ENCODE measurements around the gene CCDC177.

The CCDC177 gene

DNA sequence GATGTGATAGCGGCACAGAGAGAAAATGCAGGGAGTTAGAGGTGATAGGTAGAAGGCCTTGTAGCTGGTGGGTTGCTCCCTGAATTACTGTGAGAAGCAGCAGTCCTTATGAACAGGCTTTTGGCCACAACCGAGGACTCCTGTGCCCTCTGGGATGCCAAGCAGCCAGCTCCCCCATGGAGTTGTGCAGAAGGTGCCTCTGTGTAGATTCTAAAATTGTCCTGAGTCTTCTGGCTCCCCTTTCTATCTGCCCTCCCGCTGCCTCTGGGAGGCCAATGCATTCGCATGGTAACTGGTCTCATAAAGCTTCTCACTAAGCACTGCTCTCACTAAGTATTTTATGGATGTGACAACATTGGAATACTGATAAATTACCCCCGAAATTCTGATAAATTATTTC is 20.7 kb upstream of the CCDC177 start:
- no peak overlapping the region for H3K4me3 ChIP-seq (ENCODE audit: low read depth, low read length)
- no peak for DNase-seq (ENCODE audit: low read depth)
- TF ChIP-seq, protein P1, sequence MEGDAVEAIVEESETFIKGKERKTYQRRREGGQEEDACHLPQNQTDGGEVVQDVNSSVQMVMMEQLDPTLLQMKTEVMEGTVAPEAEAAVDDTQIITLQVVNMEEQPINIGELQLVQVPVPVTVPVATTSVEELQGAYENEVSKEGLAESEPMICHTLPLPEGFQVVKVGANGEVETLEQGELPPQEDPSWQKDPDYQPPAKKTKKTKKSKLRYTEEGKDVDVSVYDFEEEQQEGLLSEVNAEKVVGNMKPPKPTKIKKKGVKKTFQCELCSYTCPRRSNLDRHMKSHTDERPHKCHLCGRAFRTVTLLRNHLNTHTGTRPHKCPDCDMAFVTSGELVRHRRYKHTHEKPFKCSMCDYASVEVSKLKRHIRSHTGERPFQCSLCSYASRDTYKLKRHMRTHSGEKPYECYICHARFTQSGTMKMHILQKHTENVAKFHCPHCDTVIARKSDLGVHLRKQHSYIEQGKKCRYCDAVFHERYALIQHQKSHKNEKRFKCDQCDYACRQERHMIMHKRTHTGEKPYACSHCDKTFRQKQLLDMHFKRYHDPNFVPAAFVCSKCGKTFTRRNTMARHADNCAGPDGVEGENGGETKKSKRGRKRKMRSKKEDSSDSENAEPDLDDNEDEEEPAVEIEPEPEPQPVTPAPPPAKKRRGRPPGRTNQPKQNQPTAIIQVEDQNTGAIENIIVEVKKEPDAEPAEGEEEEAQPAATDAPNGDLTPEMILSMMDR (IDR thresholded peaks at IDR 0.05; ENCODE audit: low read depth, low read length, missing control alignments) = no peak

DNA sequence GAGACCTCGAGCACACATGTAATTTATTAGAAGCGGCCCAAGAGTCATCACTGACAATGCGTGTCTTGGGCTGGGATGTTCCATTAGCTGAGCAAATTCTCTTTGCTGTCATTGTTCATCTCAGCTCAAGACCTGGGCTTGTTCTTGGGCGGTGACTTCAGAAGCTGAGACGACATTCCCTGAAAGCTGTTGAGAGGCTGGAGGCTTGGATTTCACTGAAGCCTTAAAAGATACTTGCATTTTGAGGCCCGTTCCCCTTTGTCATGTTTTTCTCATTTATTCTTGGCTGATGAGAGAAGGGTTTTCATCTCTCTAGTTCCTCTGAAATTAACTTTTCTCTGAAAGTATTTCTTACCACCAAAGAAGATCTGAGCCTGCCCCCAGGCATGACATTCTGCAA is 20.2 kb upstream of the CCDC177 start:
- DNase-seq (ENCODE audit: low read depth) = no peak
- TF ChIP-seq, protein P1 (IDR thresholded peaks at IDR 0.05; ENCODE audit: low read depth, low read length, missing control alignments) = no peak
- no peak overlapping the region for H3K4me3 ChIP-seq (ENCODE audit: low read depth, low read length)

DNA sequence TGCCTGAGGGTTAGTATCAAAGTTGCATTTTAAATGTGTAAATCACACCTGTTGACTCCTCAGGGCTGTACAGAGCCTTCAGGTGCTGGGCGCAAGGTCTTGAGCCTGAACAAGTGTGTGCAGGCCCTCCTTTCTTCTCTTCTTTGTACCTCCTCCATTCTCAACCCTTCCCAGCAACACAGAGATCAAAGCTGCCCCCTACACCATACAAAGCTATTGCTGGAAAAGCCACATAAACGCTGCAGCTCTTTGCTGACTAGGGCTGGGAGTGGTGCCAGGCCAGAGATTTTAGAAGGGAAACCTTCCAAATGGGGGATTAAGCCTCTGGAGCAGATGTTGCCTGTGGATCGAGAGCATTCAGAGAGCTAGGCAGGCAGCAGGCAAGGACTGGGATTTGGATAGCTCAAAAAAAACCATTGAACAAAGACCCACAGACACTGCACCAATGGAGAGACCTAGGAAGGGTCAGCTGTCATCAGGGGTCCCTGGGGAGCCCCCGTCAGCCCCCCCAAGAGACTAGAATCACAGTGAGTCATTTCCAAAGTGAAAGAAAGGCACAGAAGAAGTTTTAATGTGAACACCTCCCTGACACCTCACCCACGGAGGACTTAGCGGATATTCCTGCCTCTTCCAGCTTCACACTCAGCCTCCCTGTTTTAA is 18.5 kb upstream of the CCDC177 start:
- TF ChIP-seq, protein P1 (IDR thresholded peaks at IDR 0.05; ENCODE audit: low read depth, low read length, missing control alignments) = no peak
- H3K4me3 ChIP-seq (ENCODE audit: low read depth, low read length) = no peak overlapping the region
- DNase-seq (ENCODE audit: low read depth) = no peak

DNA sequence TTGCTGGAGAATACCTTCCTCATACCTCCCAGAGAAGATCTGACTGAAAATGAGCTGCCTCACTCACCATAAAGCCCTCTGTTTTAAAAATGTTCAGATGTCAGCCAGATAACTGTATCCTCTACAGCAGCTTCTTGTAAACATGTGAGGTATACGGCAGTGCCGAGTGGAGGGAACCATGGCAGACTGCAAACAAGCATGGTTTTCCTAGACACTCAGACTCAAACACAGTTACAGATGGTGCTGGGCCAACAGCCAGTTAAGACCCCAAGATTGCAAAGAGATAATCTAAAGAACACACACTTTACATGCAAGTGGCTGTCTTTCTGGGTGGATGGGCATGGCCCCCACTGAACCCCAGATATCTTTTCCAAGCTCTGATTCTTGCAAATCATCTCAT is 16.6 kb upstream of the CCDC177 start:
- DNase-seq (ENCODE audit: low read depth) = no peak
- TF ChIP-seq, protein P1 (IDR thresholded peaks at IDR 0.05; ENCODE audit: low read depth, low read length, missing control alignments) = no peak
- no peak overlapping the region for H3K4me3 ChIP-seq (ENCODE audit: low read depth, low read length)

DNA sequence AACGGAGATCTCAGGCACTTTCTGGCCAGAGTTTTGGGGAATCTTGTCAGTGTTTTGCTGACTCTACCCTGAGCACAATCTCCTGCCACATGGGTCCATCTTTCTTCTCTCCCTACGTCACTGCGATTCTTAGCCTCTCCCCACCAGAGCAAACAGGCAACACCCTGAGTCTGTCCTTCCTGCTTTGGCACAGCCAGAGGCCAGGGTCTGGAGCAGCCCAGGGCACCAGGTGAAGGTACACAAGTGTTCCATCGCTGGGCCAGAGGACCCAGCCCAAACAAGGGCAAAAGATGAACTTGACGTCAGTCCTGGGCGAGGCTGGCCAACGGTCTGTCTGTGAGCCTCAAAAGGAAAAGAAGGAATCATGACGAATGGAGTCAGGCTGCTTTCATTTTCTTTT is 12.7 kb upstream of the CCDC177 start:
- H3K4me3 ChIP-seq (ENCODE audit: low read depth, low read length) = no peak overlapping the region
- DNase-seq (ENCODE audit: low read depth) = no peak
- TF ChIP-seq, protein P1 (IDR thresholded peaks at IDR 0.05; ENCODE audit: low read depth, low read length, missing control alignments) = no peak

DNA sequence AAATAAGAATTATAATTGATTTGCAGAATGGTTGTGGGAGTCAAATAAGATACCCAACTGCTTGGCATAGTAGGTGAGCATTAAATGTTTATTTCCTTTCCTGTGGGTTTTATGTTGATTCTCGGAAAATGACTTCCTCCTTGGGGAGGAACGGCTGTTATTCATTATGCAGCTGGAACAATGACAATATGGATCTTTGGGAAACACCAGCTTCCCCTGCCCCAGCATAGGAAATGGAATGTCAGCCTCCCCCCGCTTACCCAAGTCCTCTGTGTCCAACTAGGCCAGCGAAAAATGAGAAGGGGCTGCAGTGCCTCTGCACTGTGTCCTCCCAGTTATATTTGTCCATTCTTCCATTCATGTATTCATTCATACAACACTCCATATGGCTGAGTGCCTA is 11.7 kb upstream of the CCDC177 start:
- H3K4me3 ChIP-seq (ENCODE audit: low read depth, low read length) = no peak overlapping the region
- no peak for DNase-seq (ENCODE audit: low read depth)
- TF ChIP-seq, protein P1 (IDR thresholded peaks at IDR 0.05; ENCODE audit: low read depth, low read length, missing control alignments) = no peak

DNA sequence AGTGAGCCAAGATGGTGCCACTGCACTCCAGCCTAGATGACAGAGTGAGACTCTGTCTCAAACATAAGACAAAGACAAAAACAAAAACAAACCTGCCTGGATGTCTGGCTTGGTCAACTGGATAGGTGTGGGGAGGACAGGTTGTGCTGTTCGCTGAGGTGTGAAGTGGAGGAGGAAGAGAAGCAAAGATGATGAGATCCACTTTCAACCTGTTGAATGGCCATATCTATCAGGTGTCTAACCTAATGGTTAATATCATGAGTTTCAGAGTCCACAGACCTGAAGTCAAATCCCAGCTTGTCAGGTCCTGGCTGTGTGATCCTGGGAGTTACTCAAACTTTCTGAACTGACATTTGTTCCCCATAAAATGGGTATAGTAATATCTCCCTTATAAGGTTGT is 9.7 kb upstream of the CCDC177 start:
- no peak for DNase-seq (ENCODE audit: low read depth)
- TF ChIP-seq, protein P1 (IDR thresholded peaks at IDR 0.05; ENCODE audit: low read depth, low read length, missing control alignments) = no peak
- H3K4me3 ChIP-seq (ENCODE audit: low read depth, low read length) = no peak overlapping the region
